Neural progenitor cell (in vitro differentiated cells): Measurements from ENCODE around the gene SLC22A23. TPM values are rescaled to one million over a fixed set of nuclear protein-coding genes. Genes with fewer than 3 reads are reported as not detected.

Source experiments
- DNase-seq: peaks from one replicate; pipeline ENCODE4 v3.0.0-alpha.2; 2016; ENCODE audit warnings: low spot score
- H2AFZ ChIP-seq: fragments of 200-600 bp; sonication (generic); replicated peaks from 2 replicates; pipeline ENCODE4 v1.6.1; 2016; ENCODE audit warnings: antibody characterized with exemption
- H3F3A ChIP-seq: fragments of 200-600 bp; sonication (generic); 2 replicates; pipeline ENCODE4 v1.6.1; 2016; ENCODE audit warnings: antibody characterized with exemption, low read depth
- H3K27ac ChIP-seq: fragments of 200-600 bp; sonication (generic); 2 replicates; pipeline ENCODE4 v1.5.1; 2016; ENCODE audit warnings: mild to moderate bottlenecking
- H3K27me3 ChIP-seq: fragments of 200-600 bp; sonication (generic); 2 replicates; pipeline ENCODE4 v1.6.1; 2016; ENCODE audit warnings: mild to moderate bottlenecking, moderate library complexity
- H3K36me3 ChIP-seq: fragments of 200-600 bp; sonication (generic); 2 replicates; pipeline ENCODE4 v1.5.1; 2016
- H3K4me1 ChIP-seq: fragments of 200-600 bp; sonication (generic); 2 replicates; pipeline ENCODE4 v1.6.1; 2016; ENCODE audit warnings: mixed run types
- H3K4me2 ChIP-seq: fragments of 200-600 bp; sonication (generic); 2 replicates; pipeline ENCODE4 v1.6.1; 2016
- H3K4me3 ChIP-seq: fragments of 200-600 bp; sonication (generic); 2 replicates; pipeline ENCODE4 v1.5.1; 2016
- H3K79me2 ChIP-seq: fragments of 200-600 bp; sonication (generic); 2 replicates; pipeline ENCODE4 v1.6.1; 2016; ENCODE audit warnings: low read depth
- H3K9ac ChIP-seq: fragments of 200-600 bp; sonication (generic); 2 replicates; pipeline ENCODE4 v1.6.1; 2016
- H3K9me3 ChIP-seq: fragments of 200-600 bp; sonication (generic); 2 replicates; pipeline ENCODE4 v1.5.1; 2016; ENCODE audit warnings: low read depth
- H4K20me1 ChIP-seq: fragments of 200-600 bp; sonication (generic); 2 replicates; pipeline ENCODE4 v1.6.1; 2016; ENCODE audit warnings: low read depth
- H3K27ac Mint-ChIP-seq: 3 replicates; pipeline ENCODE4 v1.8.0; 2021; ENCODE audit warnings: mixed read lengths
- H3K27me3 Mint-ChIP-seq: 2 replicates; pipeline ENCODE4 v1.8.0; 2022; ENCODE audit warnings: low read depth, mild to moderate bottlenecking, inconsistent platforms, moderate library complexity, mixed read lengths; ENCODE audit not compliant: insufficient read depth
- H3K36me3 Mint-ChIP-seq: 3 replicates; pipeline ENCODE4 v1.8.0; 2021; ENCODE audit warnings: mixed read lengths
- H3K4me1 Mint-ChIP-seq: 3 replicates; pipeline ENCODE4 v1.8.0; 2021; ENCODE audit warnings: mixed read lengths
- H3K4me3 Mint-ChIP-seq: 3 replicates; pipeline ENCODE4 v1.8.0; 2021; ENCODE audit warnings: mild to moderate bottlenecking, moderate library complexity, mixed read lengths
- H3K9me3 Mint-ChIP-seq: 3 replicates; pipeline ENCODE4 v1.8.0; 2020; ENCODE audit warnings: mixed read lengths
- CTCF ChIP-seq: fragments of 200-600 bp; sonication (generic); IDR thresholded peaks from 2 replicates; pipeline ENCODE4 v1.5.1; 2017; ENCODE audit warnings: antibody characterized with exemption, mild to moderate bottlenecking
- EZH2 ChIP-seq: fragments of 200-600 bp; sonication (generic); IDR thresholded peaks from 2 replicates; pipeline ENCODE4 v1.6.1; 2017; ENCODE audit warnings: antibody characterized with exemption, mild to moderate bottlenecking, moderate library complexity
- EZH2phosphoT487 ChIP-seq: fragments of 200-600 bp; sonication (generic); IDR thresholded peaks from 2 replicates; pipeline ENCODE4 v1.6.1; 2017; ENCODE audit warnings: antibody characterized with exemption
- total RNA-seq: library from RNA; depleted of rRNA; stranded (reverse); fragments of >200 nt; gene quantifications from 2 replicates; pipeline ENCODE4 v1.2.3, GENCODE V29; 2015; ENCODE audit warnings: low replicate concordance

The SLC22A23 gene
- total RNA-seq, 1 donor from 2014 or later: 0.99 TPM

GRCh38 chr6:3331494-3331893 is 125.4 kb downstream of the SLC22A23 start:
- TF ChIP-seq CTCF (no peak), EZH2 (no peak), EZH2phosphoT487 (no peak)
- H3K27me3 ChIP-seq: no peaks in the 10 kb centered on the region
- no peak overlapping the region for H2AFZ ChIP-seq
- no peak for DNase-seq
- no peak overlapping the region for H3K27ac ChIP-seq
- no peaks in the 10 kb centered on the region for H3K9me3 ChIP-seq
- Mint-ChIP-seq H3K9me3 (no peaks in the 10 kb centered on the region), H3K36me3 (peaks cover 10% of the 10 kb centered on the region), H3K4me3 (no peak overlapping the region), H3K27ac (peak overlapping the region; percentile 90), H3K4me1 (peaks cover 88% of the 10 kb centered on the region), H3K27me3 (no peaks in the 10 kb centered on the region)
- no peaks in the 10 kb centered on the region for H3F3A ChIP-seq
- H4K20me1 ChIP-seq: no peaks in the 10 kb centered on the region
- H3K4me3 ChIP-seq: no peak overlapping the region
- H3K4me1 ChIP-seq: peaks cover 20% of the 10 kb centered on the region
- H3K4me2 ChIP-seq: no peak overlapping the region
- H3K36me3 ChIP-seq: no peaks in the 10 kb centered on the region
- H3K79me2 ChIP-seq: no peaks in the 10 kb centered on the region
- H3K9ac ChIP-seq: no peak overlapping the region

GRCh38 chr6:3330199-3330598 is 126.7 kb downstream of the SLC22A23 start:
- H3K9ac ChIP-seq: no peak overlapping the region
- H3K27ac ChIP-seq: no peak overlapping the region
- Mint-ChIP-seq H3K27ac (peak overlapping the region; percentile 53), H3K9me3 (no peaks in the 10 kb centered on the region), H3K36me3 (peaks cover 10% of the 10 kb centered on the region), H3K4me3 (peak overlapping the region; percentile 64), H3K27me3 (no peaks in the 10 kb centered on the region), H3K4me1 (peaks cover 94% of the 10 kb centered on the region)
- peaks cover 20% of the 10 kb centered on the region for H3K4me1 ChIP-seq
- H3F3A ChIP-seq: no peaks in the 10 kb centered on the region
- no peak for DNase-seq
- no peaks in the 10 kb centered on the region for H4K20me1 ChIP-seq
- no peak overlapping the region for H3K4me3 ChIP-seq
- no peaks in the 10 kb centered on the region for H3K27me3 ChIP-seq
- no peaks in the 10 kb centered on the region for H3K9me3 ChIP-seq
- no peak overlapping the region for H3K4me2 ChIP-seq
- peak; percentile 38 for TF ChIP-seq CTCF
- TF ChIP-seq EZH2: no peak
- no peak for TF ChIP-seq EZH2phosphoT487
- no peak overlapping the region for H2AFZ ChIP-seq
- no peaks in the 10 kb centered on the region for H3K79me2 ChIP-seq
- H3K36me3 ChIP-seq: no peaks in the 10 kb centered on the region

DNA sequence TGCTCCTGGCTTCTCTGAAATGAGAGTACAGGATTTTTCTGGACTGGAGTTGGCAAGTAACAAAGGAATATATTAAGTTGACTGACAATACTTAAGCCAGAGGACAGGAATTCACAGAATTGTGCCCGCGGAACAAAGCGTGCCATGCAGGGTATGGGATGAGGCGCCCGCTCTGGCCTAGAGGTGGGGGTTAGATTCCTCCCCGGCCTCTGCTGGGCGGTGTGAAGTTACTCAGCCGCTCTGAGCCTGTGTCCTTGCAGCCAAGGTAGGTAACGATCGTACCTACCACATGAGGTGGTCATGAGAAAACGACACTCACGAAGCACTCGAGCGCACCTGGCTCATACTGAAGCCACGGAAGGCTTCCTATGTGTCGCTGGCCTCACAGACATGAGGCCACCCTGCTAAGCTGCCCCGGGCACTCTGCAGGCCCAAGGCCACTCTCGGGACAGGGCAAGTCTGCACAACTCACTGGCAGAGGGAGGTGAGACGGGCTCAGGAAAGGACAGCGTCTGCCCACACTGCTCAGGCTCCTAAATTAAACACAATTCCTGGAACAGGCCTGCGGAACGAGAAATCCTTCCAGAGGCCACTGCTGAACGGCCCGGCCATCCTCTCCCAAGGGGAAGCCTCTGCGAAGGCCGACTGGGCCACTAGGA is 127.3 kb downstream of the SLC22A23 start:
- H3K4me3 ChIP-seq: no peak overlapping the region
- Mint-ChIP-seq H3K27ac (peak overlapping the region; percentile 39), H3K36me3 (peaks cover 11% of the 10 kb centered on the region), H3K27me3 (no peaks in the 10 kb centered on the region), H3K4me3 (no peak overlapping the region), H3K9me3 (no peaks in the 10 kb centered on the region), H3K4me1 (peaks cover 94% of the 10 kb centered on the region)
- H3K9me3 ChIP-seq: no peaks in the 10 kb centered on the region
- no peak for DNase-seq
- no peak overlapping the region for H3K27ac ChIP-seq
- peaks cover 20% of the 10 kb centered on the region for H3K4me1 ChIP-seq
- no peak overlapping the region for H3K4me2 ChIP-seq
- H4K20me1 ChIP-seq: no peaks in the 10 kb centered on the region
- no peaks in the 10 kb centered on the region for H3K27me3 ChIP-seq
- TF ChIP-seq EZH2 (no peak), EZH2phosphoT487 (no peak), CTCF (no peak)
- no peak overlapping the region for H3K9ac ChIP-seq
- H3K36me3 ChIP-seq: no peaks in the 10 kb centered on the region
- no peak overlapping the region for H2AFZ ChIP-seq
- no peaks in the 10 kb centered on the region for H3K79me2 ChIP-seq
- H3F3A ChIP-seq: no peaks in the 10 kb centered on the region
